K562 (cell line): Measurements from ENCODE around the gene CARD10. TPM values are rescaled to one million over a fixed set of nuclear protein-coding genes. Genes with fewer than 3 reads are reported as not detected.
A peak's percentile ranks its signal among the peaks of the same experiment; 100 is the strongest.

Experiments
- ARID3B ChIP-seq: fragments of 250-450 bp; sonication (Bioruptor Pico); IDR thresholded peaks from 2 replicates; pipeline ENCODE4 v1.4.0; 2020; ENCODE audit warnings: borderline replicate concordance
- HNRNPL ChIP-seq: fragments of 200-400 bp; formaldehyde crosslinking; IDR thresholded peaks from 2 replicates; pipeline ENCODE4 v1.6.1; 2017; ENCODE audit warnings: low read depth, mild to moderate bottlenecking, low read length
- KDM1A ChIP-seq, 2 experiments: fragments of 450-650 bp; IDR thresholded peaks; 2 replicates each; pipeline ENCODE4 v1.6.1; 2016; ENCODE audit warnings: mild to moderate bottlenecking in 2 of 2
- NR0B1 ChIP-seq: fragments of 450-650 bp; IDR thresholded peaks from one replicate; pipeline ENCODE4 v1.6.1; 2018; ENCODE audit warnings: mild to moderate bottlenecking, moderate library complexity; ENCODE audit not compliant: partially characterized antibody
- NUFIP1 ChIP-seq: fragments of 450-650 bp; IDR thresholded peaks from 2 replicates; pipeline ENCODE4 v1.6.1; 2018; ENCODE audit not compliant: partially characterized antibody
- POLR2AphosphoS5 ChIP-seq: IDR thresholded peaks from 2 replicates; pipeline ENCODE4 v1.6.1; 2011; ENCODE audit warnings: mild to moderate bottlenecking, low read depth, low read length, moderate library complexity; ENCODE audit not compliant: control insufficient read depth, insufficient read depth
- PURB ChIP-seq: sonication (generic); formaldehyde crosslinking; IDR thresholded peaks from 2 replicates; pipeline ENCODE4 v1.9.0; 2021; ENCODE audit warnings: low read depth, mild to moderate bottlenecking, missing genetic modification reagents
- RB1 ChIP-seq: fragments of 450-650 bp; IDR thresholded peaks from 2 replicates; pipeline ENCODE4 v1.6.1; 2017; ENCODE audit warnings: low read depth, mild to moderate bottlenecking
- REST ChIP-seq, 2 experiments: fragments of 450-650 bp; formaldehyde crosslinking in 1 of 2; IDR thresholded peaks; 2 replicates each; pipeline versions ENCODE4 v1.4.0 to v1.6.1; 2014 to 2020; ENCODE audit warnings: mild to moderate bottlenecking in 2 of 2, borderline replicate concordance in 1 of 2, low read depth in 1 of 2
- SMAD3 ChIP-seq: fragments of 450-650 bp; formaldehyde crosslinking; conservative IDR thresholded peaks from 2 replicates; pipeline ENCODE4 v1.4.0; 2020; ENCODE audit warnings: mild to moderate bottlenecking
- TGIF2 ChIP-seq: sonication (generic); formaldehyde crosslinking; IDR thresholded peaks from 2 replicates; pipeline ENCODE4 v1.8.1; 2022; ENCODE audit warnings: mild to moderate bottlenecking, missing genetic modification reagents, moderate library complexity
- TSC22D4 ChIP-seq: fragments of 450-650 bp; IDR thresholded peaks from 2 replicates; pipeline ENCODE4 v1.6.1; 2016; ENCODE audit warnings: missing genetic modification characterization, missing biosample characterization, control low read depth
- VEZF1 ChIP-seq: fragments of 200-800 bp; sonication (Bioruptor generic); IDR thresholded peaks from 2 replicates; pipeline ENCODE4 v1.6.1; 2017; ENCODE audit warnings: missing genetic modification characterization, missing compliant biosample characterization
- ZNF347 ChIP-seq: fragments of 450-650 bp; formaldehyde crosslinking; IDR thresholded peaks from 2 replicates; pipeline ENCODE4 v1.4.0; 2020; ENCODE audit warnings: low read depth, mild to moderate bottlenecking, moderate library complexity
- ZNF384 ChIP-seq: IDR thresholded peaks from 2 replicates; pipeline ENCODE4 v1.6.1; 2012; ENCODE audit warnings: low read depth, low read length, improper control_type of control experiment
- polyA plus RNA-seq, 8 experiments: library from polyadenylated mRNA; depleted of rRNA in 4 of 8; stranded (reverse) in 5 of 8; unstranded in 3 of 8; fragments of >200 nt; fragmentation: Nextera tagmentation in 2 of 8; fragmentation: Illumina TruSeq in 1 of 8; extraction: Ambion mirVana in 2 of 8; extraction: Trizol in 1 of 8; gene quantifications; 2 replicates each; pipeline versions ENCODE4 v1.2.1 to v1.2.3, GENCODE V29; 2011 to 2014; ENCODE audit warnings: inconsistent platforms in 1 of 8, missing spikeins in 1 of 8
- total RNA-seq, 7 experiments: library from RNA; depleted of rRNA in 6 of 7; stranded (reverse); fragments of >200 nt in 6 of 7; fragmentation: Illumina TruSeq in 2 of 7; extraction: Trizol in 2 of 7; gene quantifications; 2 replicates each; pipeline versions ENCODE4 v1.2.1 to v1.2.3, GENCODE V29; 2011 to 2021; ENCODE audit warnings: low replicate concordance in 1 of 7

CARD10 gene
- total and polyA plus RNA-seq, 9 of the 15 experiments (the other 6 are each of a cell fraction or from before 2014, with no cell fraction given), result 0.13 to 5.8 (median 1.6) TPM

- TF ChIP-seq VEZF1 (CRISPR knock-in tag) (peak; percentile 12; the same call in 1 of the 2 replicates), ZNF347 (CRISPR knock-in tag) (no peak), HNRNPL (no peak), ZNF384 (no peak), TSC22D4 (tag) (no peak), ARID3B (CRISPR knock-in tag) (no peak), NR0B1 (no peak), PURB (CRISPR knock-in tag) (no peak), TGIF2 (CRISPR knock-in tag) (no peak), NUFIP1 (no peak), SMAD3 (CRISPR knock-in tag) (no peak), REST (IDR thresholded peaks at IDR 0.05; ENCODE audit: borderline replicate concordance) (no peak), REST (CRISPR knock-in tag; IDR thresholded peaks at IDR 0.05; ENCODE audit: low read depth) (no peak), RB1 (no peak), KDM1A (IDR thresholded peaks at IDR 0.05) (0 out of 4 replicates have a peak, but pooled peaks of 1 of the 2 experiments have one; percentile 9), POLR2AphosphoS5 (no peak)
Measured at GRCh38 chr22:37486224-37486845, 32.9 kb downstream of the CARD10 start, which contains the start of gene MFNG (continued).
